ACHN (cell line): ENCODE measurements around the gene POLR2E.
A peak's percentile ranks its signal among the peaks of the same experiment; 100 is the strongest.

Source experiments
- DNase-seq: peaks from one replicate; pipeline ENCODE4 v3.0.0-alpha.2; 2015
- in situ Hi-C: cut with HindIII; loops from 2 replicates; pipeline ENCODE4 v1.10.0; 2017; ENCODE audit warnings: low sequenced_read_pairs, low pct_ligation_motif_present, low pct_unique_long_range_greater_than_20kb

POLR2E gene

DNA sequence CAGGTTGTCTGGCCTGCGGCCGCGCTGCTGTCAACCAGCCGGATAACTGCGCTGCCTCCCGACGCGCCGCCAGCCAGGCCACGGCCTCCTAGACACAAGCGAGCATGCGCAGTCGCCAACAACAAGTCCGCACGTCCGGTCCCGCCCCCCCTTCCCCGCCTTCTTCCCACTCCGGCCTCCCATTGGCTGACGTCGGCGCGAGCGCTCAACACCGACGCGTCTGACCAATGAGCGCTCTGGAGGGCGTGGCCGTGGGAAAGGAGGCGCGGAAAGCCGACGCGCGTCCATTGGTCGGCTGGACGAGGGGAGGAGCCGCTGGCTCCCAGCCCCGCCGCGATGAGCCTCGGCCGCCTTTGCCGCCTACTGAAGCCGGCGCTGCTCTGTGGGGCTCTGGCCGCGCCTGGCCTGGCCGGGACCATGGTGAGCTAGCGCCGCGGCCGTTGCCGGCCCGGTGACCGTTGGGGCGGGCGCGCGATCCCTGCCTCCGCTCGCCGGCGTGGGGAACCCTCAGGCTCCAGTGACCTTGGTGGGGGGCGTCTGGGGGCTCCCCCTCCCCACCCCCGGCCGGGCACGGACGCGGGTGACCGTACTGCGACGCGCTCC is 8.6 kb upstream of the POLR2E start, which contains the start of gene GPX4:
TSS of gene GPX4 (plus strand) at position 287 of the 603 bp plus-strand sequence. CDS start at position 337, 50 bp downstream.
- in situ Hi-C loops = no loop called here
- DNase-seq = peak; percentile 97

DNA sequence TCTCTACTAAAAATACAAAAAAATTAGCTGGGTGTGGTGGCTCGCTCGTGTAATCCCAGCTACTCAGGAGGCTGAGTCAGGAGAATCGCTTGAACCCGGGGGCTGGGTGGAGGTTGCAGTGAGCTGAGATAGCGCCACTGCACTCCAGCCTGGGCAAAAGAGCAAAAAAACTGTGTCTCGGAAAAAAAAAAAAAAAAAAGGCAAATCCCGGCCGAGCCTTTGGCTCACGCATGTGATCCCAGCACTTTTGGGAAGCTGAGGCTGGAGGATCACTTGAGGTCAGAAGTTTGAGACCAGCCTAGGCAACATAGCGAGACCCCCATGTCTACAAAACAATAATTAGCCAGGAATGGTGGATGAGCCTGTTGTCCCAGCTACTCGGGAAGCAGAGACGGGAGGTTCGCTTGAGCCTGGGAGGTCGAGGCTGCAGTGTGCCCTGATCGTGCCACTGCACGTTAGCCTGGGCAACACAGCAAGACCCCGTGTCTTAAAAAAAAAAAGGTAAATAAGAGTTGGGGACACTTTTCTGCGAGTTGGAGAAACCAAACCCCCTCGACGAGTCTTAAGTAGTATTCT is 8.0 kb upstream of the POLR2E start:
- no peak for DNase-seq
- in situ Hi-C loops = no loop called here

DNA sequence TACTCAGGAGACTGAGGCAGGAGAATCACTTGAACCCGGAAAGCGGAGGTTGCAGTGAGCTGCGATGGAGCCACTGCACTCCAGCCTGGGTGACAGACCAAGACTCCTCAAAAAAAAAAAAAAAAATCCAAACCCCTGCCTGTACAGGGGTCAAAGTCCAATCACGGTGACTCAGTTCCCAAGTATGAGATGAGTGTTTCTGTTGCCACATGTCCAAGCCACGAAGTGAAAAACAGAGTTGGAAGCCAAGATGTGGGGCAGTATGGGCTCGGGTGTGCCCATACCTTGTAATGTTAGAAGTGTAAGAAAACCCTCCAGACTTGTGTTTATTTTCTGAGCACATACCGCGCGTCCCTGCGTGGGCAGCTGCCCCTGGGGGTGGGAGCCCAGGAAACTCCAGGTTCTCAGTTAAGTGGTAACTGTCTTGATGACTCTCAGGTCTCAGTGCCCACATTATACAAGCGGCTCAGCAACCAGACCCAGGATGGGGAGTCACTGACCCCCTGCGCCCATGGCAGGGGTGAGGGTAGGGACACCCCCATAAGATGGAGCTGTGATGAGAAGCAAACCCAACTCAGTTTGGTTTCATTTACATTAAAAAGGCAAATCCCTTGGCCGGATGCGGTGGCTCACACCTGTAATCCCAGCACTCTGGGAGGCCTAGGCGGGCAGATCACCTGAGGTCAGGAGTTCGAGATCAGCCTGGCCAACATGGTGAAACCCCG is 7.4 kb upstream of the POLR2E start:
- peak; percentile 97 for DNase-seq
- in situ Hi-C loops = no loop called here

DNA sequence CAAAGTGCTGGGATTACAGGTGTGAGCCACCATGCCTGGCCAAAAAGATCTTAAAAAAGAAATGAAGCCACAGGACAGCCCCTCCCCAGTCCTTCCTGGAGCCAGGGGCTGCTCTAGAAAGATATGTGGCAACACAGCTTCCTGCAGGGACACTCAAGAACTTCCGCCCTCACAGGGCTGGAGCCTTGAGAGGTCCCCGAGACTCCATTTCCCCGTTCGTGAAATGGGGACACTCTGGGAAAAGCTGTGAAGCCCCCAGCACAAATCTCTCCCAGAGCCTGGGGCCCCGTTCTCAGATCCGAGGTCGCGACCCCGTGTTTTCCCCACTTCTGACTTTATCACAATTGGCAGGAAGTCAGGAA is 6.1 kb upstream of the POLR2E start:
- DNase-seq = no peak
- in situ Hi-C loops = no loop called here

DNA sequence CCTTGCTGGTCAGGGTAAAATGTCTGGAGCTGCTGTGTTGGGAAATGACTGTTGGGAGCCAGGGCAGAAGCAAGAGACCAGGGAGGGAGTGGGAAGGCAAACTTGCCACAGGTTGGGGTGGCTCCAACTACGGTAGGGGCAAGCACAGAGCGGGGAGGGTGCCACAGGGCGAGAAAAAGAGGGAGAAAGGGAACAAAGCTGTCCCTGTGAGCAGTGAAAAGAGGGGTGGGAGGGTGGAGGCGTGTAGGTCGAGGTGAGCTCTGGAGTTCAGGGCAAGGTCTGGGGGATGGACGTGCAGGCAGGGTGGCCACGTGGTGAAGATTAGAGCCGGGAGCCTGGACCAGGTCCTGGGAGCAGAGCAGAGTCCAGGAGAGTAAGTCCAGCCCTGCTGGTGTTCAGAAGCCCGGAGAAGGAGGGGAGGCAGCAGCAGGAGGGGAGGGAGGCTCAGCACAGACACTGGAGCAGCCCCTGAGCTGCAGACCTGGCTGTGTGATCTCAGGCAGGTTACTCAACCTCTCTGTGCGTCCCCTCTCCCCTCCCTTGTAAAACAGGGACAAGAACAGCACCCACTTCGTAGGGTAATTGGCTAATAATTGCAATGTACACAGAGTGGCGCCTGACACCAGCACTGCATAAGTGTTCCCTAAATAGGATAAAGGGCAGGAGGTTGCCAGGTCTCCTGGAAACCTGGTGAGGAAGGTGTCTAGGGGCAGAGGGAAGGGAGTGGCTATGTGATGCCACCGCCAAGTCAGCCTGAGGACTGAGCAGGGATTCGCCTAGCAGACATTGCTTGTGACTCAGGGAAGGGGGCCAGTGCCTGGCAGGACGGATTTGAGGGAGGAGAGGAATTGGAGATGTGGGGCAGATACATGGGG is 3.2 kb upstream of the POLR2E start:
- in situ Hi-C loops = no loop called here
- DNase-seq = no peak

DNA sequence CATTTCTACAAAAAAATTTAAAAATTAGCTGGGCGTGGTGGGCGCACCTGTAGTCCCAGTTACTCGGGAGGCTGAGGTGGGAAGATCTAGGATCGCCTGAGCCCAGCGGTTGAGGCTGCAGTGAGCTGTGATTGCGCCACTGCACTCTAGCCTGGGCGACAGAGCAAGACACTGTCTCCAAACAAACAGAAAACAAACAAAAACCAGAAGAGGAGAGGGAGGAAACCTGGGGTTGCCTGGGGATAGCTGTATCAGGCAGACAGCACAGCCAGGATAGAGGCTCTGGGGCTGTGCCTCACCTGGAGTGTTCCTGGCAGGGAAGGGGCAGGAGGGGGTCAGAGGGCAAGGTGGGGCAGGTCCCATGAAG is 2.6 kb upstream of the POLR2E start:
- in situ Hi-C loops = no loop called here
- no peak for DNase-seq

DNA sequence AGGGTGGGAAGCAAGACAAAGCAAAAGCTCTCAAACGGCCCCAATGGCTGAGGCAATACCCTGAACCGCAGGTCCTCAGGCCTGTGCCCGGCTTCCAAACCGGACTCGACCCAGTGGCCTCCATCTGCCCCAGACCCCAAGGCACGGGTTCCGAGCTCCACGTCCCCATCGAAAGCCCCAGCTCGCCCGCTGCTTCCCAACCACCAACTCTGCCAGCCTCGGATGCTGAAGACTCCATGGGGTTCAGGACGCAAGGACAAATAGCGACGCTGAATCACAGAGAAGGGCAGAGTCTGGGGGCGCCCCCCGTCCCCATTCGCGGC is 559 bp downstream of the POLR2E start:
- in situ Hi-C loops = no loop called here
- DNase-seq = no peak

DNA sequence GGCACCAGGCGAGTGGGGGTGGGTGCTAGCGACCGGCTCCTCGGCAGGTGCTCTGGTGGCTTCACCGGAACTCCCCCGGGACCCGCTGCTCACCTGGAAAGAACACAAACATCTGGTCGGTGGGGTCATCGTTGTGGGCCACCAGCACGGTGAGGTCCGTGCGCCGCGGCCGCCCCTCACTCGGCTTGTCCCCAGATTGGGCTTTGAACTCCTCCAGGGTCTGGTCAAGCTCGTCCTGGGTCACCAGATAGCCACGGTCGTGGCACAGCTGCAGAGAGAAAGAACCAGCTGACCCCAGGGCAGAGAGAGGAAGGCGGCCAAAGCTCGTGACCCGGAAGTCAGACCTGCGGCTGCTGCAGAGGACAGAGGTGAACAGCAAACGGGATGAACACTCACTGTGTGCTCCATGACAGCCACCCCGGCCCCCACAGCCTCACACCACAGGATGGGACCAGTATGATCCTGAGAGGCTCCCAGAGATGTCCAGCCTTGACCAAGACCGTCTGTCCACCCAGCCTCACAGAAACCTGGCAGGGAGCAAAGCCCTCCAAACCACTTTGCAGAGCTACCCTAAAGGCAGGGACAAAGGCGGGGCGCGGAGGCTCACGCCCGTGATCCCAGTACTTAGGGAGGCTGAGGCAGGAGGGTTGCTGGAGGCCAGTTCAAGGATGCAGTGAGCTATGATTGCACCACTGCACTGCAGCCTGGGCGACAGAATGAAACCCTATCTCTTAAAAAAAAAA is 1.2 kb downstream of the POLR2E start:
- DNase-seq = no peak
- in situ Hi-C loops = no loop called here

DNA sequence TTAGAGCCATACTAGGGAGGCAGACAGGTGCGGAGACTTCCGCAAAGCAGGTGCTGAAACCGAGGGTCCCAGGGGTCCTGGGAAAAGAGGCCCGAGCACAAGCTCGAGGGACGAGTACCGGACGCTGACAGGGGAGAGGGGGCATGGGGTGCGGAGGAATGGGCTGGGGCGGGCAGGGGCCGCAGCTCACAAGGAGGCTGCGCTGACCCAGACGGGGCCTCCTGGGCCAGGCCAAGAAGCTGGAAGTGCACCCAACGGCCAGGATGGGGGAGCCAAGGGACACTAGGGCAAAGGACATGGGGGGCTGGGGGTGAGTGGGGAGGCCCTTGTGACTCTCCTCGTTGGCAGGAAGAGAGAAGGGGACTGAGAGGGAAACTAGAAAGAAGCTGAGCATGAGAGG is 1.8 kb downstream of the POLR2E start:
- no peak for DNase-seq
- in situ Hi-C loops = no loop called here

DNA sequence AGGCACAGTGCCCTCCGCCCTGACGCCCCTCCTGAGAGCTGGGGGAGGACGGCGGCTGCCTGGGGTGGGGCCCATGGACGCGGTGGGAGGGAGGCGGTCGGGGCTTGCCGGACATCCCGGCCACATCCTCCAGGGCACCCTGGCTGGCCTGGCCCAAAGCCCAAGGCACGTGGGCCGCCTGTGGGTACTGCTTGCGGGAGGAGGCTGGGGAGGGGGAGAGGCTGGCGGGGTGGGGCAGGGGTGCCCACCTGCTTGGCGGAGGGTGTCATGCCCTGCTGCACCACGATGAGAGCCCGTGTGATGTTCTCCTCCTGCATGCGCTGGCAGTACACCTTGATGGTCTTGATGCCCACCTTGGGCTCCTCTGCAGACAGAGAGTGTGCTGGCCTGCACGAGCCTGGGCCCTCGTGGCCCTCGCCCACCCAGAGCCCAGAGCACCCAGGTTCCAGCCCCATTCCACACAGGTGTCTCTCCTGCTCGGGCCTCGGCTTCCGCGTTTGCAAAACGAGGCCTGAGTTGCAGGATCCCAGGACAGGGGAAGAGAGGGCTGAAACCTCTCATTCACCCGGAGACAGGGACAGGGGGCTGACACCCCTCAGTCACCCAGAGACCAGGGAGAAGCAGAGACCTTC is 3.5 kb downstream of the POLR2E start:
- in situ Hi-C loops = no loop called here

DNA sequence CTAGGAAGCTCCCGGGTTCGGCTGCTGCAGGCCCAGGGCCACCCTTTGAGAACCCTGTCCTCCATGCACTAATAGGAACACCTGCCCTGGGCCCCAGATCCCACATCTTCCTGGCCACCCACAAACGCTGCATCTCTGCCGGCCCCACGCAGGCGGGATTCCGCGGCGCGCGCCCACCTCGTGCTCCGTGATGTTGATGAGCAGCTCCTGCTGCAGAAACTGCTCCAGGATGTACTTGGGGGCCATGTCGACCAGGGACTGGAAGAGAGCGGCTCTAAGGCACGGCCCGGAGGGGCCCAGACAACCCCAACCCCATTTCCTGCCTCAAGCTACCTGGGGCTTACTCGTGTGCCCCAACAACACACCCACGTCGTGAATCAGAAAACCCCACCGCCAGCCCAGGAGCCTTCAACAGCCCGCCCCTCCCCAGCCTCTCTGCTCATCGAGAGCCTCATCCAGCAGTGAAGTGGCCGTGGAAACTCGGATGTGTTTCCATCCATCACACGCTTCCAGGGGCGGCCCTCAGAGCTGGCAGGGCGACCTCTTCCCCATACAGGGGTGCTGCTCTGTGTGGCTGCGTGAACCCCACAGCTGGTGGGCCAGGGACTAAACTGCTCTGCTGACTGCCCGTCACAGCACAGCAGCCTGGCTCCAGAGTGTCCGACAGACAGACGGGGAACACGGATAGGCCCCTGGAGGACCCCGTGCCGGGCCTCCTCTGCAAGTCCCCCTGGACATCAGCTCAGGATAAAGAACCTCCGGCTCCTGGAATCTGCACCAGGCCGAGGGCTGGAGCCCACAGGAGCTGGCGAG is 4.2 kb downstream of the POLR2E start:
- in situ Hi-C loops = no loop called here
- DNase-seq = no peak

More for the DNA sequence above, 3.5 kb downstream of the POLR2E start:
- DNase-seq = no peak

DNA sequence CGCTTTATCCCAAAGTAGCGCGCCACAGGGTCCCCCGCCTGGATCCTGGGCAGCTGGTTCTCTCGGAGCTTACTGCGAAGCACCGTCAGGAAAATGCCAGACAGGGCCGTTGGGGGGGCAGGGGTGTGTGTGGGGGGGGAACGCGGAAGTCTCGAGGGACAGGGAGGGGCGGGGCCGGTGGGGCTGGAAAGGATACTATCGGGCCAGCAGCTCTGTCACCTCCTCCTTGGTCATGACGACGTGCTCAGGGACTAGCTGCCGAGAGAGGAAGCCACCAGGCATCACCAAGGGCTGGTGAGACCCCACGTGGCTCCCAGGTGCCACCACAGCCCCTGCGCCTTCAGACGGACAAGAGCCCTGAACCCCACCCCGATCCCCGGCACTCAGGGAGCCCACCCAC is 5.3 kb downstream of the POLR2E start:
- in situ Hi-C loops = no loop called here
- DNase-seq = no peak

DNA sequence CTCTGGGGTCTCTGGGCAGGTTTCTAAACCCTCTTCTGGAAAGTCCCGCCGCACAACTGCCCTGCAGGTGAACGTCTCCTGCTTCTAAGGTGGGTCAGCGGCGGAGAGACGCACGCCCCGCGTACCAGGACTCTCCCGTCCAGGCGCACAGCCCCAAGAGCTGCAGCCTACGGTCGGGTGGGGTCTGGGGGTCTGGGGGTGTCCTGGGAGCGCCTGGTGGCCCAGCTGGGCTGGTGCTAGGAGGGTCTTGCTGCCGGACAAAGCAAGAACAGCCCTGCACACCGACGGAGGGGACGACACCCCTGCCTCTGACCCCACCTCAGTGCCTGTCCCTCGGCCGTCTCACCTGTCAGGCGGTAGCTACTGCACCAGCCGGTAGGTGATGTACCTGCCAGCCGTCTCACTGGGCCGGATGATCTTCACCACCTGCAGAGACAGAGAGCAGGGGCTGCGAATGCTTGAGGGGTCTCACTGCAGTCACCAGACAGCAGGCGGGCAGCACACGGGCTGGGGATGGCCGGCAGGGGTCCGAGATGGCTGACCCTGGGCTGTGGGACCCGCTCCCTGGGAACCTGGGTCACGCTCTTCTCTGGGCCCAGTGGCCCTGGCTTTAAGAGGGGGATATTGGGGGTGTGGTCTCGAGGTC is 5.9 kb downstream of the POLR2E start:
- in situ Hi-C loops = no loop called here
- DNase-seq = no peak

DNA sequence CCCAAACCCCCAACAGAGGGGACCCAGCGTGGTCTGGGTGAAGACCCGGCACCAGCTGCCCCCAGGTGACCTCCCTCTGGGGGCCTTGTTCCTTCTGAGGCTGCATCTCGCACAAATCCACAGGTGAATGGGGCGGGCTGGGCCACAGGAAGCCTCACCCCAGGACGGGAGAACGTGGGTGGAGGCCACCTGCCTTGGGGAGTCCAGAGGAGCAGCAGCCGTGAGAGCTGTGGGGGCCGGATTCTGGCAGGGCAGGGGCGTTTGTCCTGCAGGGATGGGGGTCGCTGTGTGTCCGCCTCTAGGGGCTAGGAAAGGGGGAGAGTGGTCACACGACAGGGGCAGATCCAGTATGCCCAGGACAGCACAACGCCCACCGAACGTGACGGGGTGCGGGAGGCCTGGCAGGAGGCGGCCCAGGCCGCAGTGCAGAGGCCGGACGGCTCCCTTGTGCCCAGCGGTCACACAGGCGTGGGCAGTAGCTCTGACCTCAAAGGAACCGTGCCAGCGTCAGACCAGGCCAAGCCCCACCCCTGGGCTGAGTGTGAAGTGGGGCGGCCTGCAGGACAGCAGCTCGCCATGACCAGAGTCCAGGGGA is 6.7 kb downstream of the POLR2E start:
- in situ Hi-C loops = no loop called here

DNA sequence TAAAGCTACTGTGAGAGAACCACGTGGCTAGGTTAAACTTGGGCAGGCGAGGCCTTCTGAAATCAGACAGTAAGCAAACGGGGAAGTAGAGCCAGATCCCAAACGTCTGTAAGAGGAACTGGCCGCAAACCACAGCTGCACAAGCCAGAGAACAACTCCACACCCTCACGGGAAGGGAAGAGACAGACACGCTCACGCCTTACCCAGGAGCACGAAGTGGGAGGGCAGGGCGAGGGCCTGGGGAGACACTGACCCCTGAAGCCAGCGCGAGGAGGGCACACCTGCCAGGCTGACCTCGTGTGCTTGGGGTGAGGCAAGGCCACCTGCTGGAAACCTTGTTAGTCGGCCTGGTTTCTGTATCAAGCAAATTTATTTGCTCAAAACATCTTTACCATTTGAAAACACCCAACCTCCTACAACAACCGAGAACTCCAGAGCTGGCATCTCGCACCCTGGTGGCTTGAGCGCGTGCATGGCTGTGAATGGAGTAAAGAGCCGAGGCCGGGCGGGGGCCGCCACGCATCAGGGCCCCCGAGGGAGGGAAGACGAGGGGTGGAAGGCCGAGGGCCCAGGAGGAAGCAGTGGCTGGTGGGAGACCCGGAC is 7.3 kb downstream of the POLR2E start:
- no peak for DNase-seq
- in situ Hi-C loops = no loop called here

More for the DNA sequence above, 6.7 kb downstream of the POLR2E start:
- no peak for DNase-seq

DNA sequence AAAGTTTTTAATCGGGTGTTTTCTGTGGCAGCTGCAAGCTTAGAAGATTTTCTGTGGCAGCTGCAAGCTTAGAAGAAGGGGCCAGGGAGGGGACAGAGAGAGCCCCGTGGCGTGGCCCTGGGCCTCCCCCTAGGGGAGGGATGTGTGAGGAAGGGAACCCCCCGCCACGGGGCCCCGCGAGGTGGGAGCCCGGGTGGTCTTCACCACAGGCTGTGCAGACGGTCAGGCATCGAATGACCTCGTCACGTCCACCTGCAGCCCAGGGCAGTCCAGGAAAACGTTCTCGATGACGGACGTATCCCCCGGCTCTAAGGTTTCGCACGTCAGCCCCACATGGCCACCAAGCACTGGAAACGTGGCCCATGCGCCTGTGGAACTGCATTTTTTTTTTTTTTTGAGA is 8.6 kb downstream of the POLR2E start:
- no peak for DNase-seq
- in situ Hi-C loops = no loop called here
